Measurements from ENCODE around the gene CD34. TPM values are rescaled to one million over a fixed set of nuclear protein-coding genes. Genes with fewer than 3 reads are reported as not detected.

CD34 gene
- polyA plus RNA-seq, 3 donors, result 87.1 to 108 (median 90.6) TPM

DNA sequence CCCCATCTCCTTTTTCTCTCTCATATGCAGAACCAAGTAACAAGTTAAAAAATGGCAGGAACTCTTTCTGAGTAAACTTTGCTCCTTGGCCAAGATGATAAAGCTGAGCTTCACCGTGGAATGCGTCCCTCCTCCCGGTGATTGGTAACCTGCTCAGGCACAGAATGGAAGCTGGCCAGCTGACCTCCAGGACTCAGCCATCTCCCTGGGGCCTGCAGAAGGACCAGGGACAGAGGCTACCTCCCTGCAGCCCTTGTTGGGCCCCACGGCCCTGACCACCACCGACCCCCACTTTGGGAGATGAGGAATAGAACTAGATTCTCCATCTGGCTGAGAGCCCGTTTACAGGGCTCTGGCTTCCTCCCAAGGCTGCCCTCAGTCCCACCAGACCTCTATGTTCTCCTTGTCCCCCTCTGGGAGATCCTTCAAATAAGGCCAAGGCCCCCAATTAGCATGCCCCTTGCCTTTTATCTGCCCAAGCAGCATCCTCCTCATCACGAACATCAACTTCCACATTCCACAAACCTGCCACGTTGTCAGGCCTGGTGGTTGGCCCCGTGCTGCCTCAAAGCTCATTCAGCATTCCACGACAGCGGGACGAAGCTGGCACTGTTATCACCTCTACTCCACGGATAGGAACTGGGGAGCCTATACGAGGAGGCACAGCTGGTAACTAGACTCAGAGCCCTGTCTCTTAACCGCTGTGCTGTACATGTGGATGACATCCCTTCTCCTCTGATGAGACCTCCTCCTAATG, 74.2 kb downstream of the CD34 start:
- no peak for DNase-seq

GRCh38 chr1:207835958-207836357, 75.0 kb downstream of the CD34 start:
- DNase-seq, result no peak

DNA sequence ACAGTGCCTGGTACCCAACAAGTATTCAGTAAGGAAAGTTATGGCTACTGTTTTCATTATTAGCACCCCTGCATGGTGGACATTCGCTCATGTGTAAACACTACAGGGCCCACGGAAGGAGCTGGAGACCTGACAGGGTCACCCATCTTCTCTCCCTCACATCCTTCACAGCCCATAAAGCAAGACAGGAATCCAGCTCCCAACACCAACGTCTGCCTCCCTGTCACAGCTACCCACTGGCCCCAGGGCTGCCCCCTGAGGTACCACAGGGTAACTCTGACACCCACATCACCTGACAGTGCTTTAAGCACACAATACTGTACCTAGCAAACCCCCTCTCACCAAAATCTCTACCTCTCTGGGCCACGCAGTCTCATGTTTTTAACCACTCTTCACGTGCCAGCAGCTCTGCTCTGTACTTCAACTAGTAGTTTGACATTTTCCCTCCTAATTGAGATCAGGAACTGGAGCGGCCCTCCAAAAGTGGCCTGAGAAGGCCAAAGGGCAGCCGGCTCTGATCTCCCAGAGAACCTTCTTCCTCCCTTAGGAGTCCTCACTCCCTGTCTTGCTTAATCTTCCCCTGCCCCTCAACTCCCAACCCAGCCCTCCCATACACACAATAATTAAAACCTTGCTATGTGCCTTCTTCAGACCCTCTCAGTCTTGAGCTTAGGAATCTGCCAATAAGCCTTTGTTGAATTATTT, 76.8 kb downstream of the CD34 start:
- DNase-seq, result no peak

DNA sequence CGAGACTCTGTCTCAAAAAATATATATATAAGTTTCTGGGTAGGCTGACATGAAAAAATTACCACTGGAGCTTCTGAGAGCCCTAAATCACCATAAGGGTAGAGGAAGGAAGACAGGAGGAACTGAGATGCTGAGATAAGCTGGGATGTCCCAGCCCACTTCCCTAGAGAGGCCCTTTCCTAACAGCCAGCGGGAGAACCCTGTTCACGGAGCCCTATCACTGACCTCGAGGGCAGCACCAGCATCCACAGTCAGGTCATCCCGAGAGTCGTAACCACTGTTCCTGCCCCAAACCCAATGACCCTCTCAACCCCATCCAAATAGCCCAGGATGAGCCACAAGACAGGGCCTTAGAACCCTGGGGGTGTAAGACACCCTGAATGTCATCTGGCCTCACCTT, 77.5 kb downstream of the CD34 start:
- DNase-seq, result no peak

DNA sequence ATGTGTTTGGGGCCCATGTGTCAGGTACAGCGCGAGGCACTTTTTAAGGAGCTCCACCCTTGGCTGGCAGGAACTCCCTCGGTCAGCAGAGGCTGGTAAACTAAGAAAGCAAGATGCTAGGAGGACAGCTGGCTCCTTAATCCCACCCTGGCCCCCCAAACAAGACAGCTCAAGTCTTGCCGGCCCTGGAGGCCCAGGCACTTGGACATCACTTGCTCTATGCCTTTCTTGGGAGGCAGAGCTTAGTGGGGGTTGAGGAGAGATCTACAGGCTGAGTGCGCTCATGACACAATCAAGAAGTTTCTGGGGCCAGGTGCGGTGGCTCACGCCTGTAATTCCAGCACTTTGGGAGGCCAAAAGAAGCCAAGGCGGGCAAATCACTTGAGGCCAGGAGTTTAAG, 78.1 kb downstream of the CD34 start:
- no peak for DNase-seq

- no peak for DNase-seq
Measured at GRCh38 chr1:207831517-207832327, 79.2 kb downstream of the CD34 start.

Other genes with a start within 250 kb of the CD34 start
- gene CD46, start 159.1 kb downstream of the CD34 start, polyA plus RNA-seq (ENCODE audit: insufficient read length in 3 of 3), result 100 to 1,000 TPM; 287 to 333 (median 299) TPM

Measured in renal pelvis (tissue), 4 donors.